ENCODE results near the gene TCAP.

DNA sequence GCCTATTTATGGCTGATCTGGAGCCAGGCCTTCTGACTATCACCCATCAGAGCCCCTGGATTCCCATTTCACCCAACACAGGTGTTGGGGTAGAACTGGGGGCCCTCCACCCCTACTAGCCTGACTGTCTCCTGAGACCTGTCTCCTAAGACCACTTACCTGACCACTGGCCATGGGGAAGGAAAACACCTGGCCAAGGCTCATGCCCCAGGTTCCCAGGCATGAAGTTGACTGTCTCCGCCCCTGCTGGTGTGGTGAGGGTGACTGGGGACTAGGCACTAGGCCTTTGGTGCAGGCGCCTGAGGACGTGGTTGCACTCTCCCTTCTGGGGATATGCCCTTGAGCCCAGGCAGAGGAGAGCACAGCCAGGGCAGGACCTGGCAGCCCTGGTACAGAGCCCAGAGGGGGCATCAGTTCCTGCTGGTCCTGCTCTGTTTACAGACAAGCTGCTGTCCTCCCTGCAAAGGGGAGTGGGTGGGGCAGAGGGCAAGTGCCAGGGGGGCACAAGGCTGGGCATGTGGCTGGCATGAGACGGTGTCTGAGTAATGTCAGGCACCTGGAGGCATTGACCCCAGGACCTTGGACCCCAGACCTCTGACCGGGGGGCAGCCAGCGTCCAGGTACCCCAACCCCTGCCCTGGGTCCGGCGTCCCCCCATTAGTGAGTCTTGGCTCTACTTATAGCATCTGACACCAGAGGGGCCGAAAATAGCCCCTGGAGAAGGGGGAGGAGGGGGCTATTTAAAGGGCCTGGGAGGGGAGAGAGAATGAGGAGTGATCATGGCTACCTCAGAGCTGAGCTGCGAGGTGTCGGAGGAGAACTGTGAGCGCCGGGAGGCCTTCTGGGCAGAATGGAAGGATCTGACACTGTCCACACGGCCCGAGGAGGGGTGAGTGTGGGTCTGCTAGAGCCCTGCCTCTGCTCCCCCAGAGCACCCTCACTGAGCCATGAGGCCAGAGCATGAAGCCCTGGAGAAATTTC is at the start of gene TCAP:
- TF ChIP-seq, protein P1, sequence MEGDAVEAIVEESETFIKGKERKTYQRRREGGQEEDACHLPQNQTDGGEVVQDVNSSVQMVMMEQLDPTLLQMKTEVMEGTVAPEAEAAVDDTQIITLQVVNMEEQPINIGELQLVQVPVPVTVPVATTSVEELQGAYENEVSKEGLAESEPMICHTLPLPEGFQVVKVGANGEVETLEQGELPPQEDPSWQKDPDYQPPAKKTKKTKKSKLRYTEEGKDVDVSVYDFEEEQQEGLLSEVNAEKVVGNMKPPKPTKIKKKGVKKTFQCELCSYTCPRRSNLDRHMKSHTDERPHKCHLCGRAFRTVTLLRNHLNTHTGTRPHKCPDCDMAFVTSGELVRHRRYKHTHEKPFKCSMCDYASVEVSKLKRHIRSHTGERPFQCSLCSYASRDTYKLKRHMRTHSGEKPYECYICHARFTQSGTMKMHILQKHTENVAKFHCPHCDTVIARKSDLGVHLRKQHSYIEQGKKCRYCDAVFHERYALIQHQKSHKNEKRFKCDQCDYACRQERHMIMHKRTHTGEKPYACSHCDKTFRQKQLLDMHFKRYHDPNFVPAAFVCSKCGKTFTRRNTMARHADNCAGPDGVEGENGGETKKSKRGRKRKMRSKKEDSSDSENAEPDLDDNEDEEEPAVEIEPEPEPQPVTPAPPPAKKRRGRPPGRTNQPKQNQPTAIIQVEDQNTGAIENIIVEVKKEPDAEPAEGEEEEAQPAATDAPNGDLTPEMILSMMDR (conservative IDR thresholded peaks at IDR 0.05 in 1 of 2, IDR thresholded peaks at IDR 0.05 in 1 of 2; ENCODE audit: low read depth in 1 of 2, low read length in 2 of 2): no peak
- TF ChIP-seq EZH2 (IDR thresholded peaks at IDR 0.05; ENCODE audit: low read length, missing control alignments): no peak

Measured in fibroblast of lung (primary cell).